Neural progenitor cell (in vitro differentiated cells): ENCODE data around the gene TERB2. TPM values are rescaled to one million over a fixed set of nuclear protein-coding genes. Genes with fewer than 3 reads are reported as not detected.
"Not testable (repeated sequence)": the region's sequence is repeated elsewhere in the genome, so short reads cannot be mapped to it uniquely, and the experiment has no call there.

Experiments
- DNase-seq: peaks from one replicate; pipeline ENCODE4 v3.0.0-alpha.2; 2016; ENCODE audit warnings: low spot score
- H2AFZ ChIP-seq: fragments of 200-600 bp; sonication (generic); replicated peaks from 2 replicates; pipeline ENCODE4 v1.6.1; 2016; ENCODE audit warnings: antibody characterized with exemption
- H3F3A ChIP-seq: fragments of 200-600 bp; sonication (generic); 2 replicates; pipeline ENCODE4 v1.6.1; 2016; ENCODE audit warnings: antibody characterized with exemption, low read depth
- H3K27ac ChIP-seq: fragments of 200-600 bp; sonication (generic); 2 replicates; pipeline ENCODE4 v1.5.1; 2016; ENCODE audit warnings: mild to moderate bottlenecking
- H3K27me3 ChIP-seq: fragments of 200-600 bp; sonication (generic); 2 replicates; pipeline ENCODE4 v1.6.1; 2016; ENCODE audit warnings: mild to moderate bottlenecking, moderate library complexity
- H3K36me3 ChIP-seq: fragments of 200-600 bp; sonication (generic); 2 replicates; pipeline ENCODE4 v1.5.1; 2016
- H3K4me1 ChIP-seq: fragments of 200-600 bp; sonication (generic); 2 replicates; pipeline ENCODE4 v1.6.1; 2016; ENCODE audit warnings: mixed run types
- H3K4me2 ChIP-seq: fragments of 200-600 bp; sonication (generic); 2 replicates; pipeline ENCODE4 v1.6.1; 2016
- H3K4me3 ChIP-seq: fragments of 200-600 bp; sonication (generic); 2 replicates; pipeline ENCODE4 v1.5.1; 2016
- H3K79me2 ChIP-seq: fragments of 200-600 bp; sonication (generic); 2 replicates; pipeline ENCODE4 v1.6.1; 2016; ENCODE audit warnings: low read depth
- H3K9ac ChIP-seq: fragments of 200-600 bp; sonication (generic); 2 replicates; pipeline ENCODE4 v1.6.1; 2016
- H3K9me3 ChIP-seq: fragments of 200-600 bp; sonication (generic); 2 replicates; pipeline ENCODE4 v1.5.1; 2016; ENCODE audit warnings: low read depth
- H4K20me1 ChIP-seq: fragments of 200-600 bp; sonication (generic); 2 replicates; pipeline ENCODE4 v1.6.1; 2016; ENCODE audit warnings: low read depth
- H3K27ac Mint-ChIP-seq: 3 replicates; pipeline ENCODE4 v1.8.0; 2021; ENCODE audit warnings: mixed read lengths
- H3K27me3 Mint-ChIP-seq: 2 replicates; pipeline ENCODE4 v1.8.0; 2022; ENCODE audit warnings: low read depth, mild to moderate bottlenecking, inconsistent platforms, moderate library complexity, mixed read lengths; ENCODE audit not compliant: insufficient read depth
- H3K36me3 Mint-ChIP-seq: 3 replicates; pipeline ENCODE4 v1.8.0; 2021; ENCODE audit warnings: mixed read lengths
- H3K4me1 Mint-ChIP-seq: 3 replicates; pipeline ENCODE4 v1.8.0; 2021; ENCODE audit warnings: mixed read lengths
- H3K4me3 Mint-ChIP-seq: 3 replicates; pipeline ENCODE4 v1.8.0; 2021; ENCODE audit warnings: mild to moderate bottlenecking, moderate library complexity, mixed read lengths
- H3K9me3 Mint-ChIP-seq: 3 replicates; pipeline ENCODE4 v1.8.0; 2020; ENCODE audit warnings: mixed read lengths
- CTCF ChIP-seq: fragments of 200-600 bp; sonication (generic); IDR thresholded peaks from 2 replicates; pipeline ENCODE4 v1.5.1; 2017; ENCODE audit warnings: antibody characterized with exemption, mild to moderate bottlenecking
- EZH2 ChIP-seq: fragments of 200-600 bp; sonication (generic); IDR thresholded peaks from 2 replicates; pipeline ENCODE4 v1.6.1; 2017; ENCODE audit warnings: antibody characterized with exemption, mild to moderate bottlenecking, moderate library complexity
- EZH2phosphoT487 ChIP-seq: fragments of 200-600 bp; sonication (generic); IDR thresholded peaks from 2 replicates; pipeline ENCODE4 v1.6.1; 2017; ENCODE audit warnings: antibody characterized with exemption
- total RNA-seq: library from RNA; depleted of rRNA; stranded (reverse); fragments of >200 nt; gene quantifications from 2 replicates; pipeline ENCODE4 v1.2.3, GENCODE V29; 2015; ENCODE audit warnings: low replicate concordance

The TERB2 gene
- total RNA-seq, 1 donor from 2014 or later: not detected

- DNase-seq: no peak
Measured at GRCh38 chr15:45009046-45009445, 52.6 kb downstream of the TERB2 start.

GRCh38 chr15:45015114-45015513 lies 58.6 kb downstream of the TERB2 start:
- H2AFZ ChIP-seq, H3K27me3 ChIP-seq, H3K4me3 Mint-ChIP-seq, H3F3A ChIP-seq, H3K27ac ChIP-seq, H4K20me1 ChIP-seq, H3K4me1 ChIP-seq, H3K36me3 ChIP-seq, H3K9me3 ChIP-seq, H3K4me3 ChIP-seq, H3K27ac Mint-ChIP-seq, DNase-seq, H3K4me2 ChIP-seq, H3K79me2 ChIP-seq, H3K9ac ChIP-seq, H3K36me3 Mint-ChIP-seq, H3K4me1 Mint-ChIP-seq: not testable (repeated sequence)
- Mint-ChIP-seq H3K27me3 (peaks cover 16% of the 10 kb centered on the region), H3K9me3 (peaks cover 17% of the 10 kb centered on the region)

More at GRCh38 chr15:45009046-45009445, 52.6 kb downstream of the TERB2 start:
- Histone ChIP-seq H3K9me3 (no peaks in the 10 kb centered on the region), H2AFZ (no peak overlapping the region), H3K27ac (no peak overlapping the region), H3K79me2 (no peaks in the 10 kb centered on the region), H3K36me3 (no peaks in the 10 kb centered on the region), H3F3A (no peaks in the 10 kb centered on the region), H3K4me3 (no peak overlapping the region), H3K9ac (no peak overlapping the region), H4K20me1 (no peaks in the 10 kb centered on the region), H3K4me2 (no peak overlapping the region), H3K4me1 (no peaks in the 10 kb centered on the region), H3K27me3 (no peaks in the 10 kb centered on the region)
- no peak for TF ChIP-seq CTCF
- TF ChIP-seq EZH2phosphoT487: no peak
- no peak for TF ChIP-seq EZH2
- peaks cover 10% of the 10 kb centered on the region for H3K27me3 Mint-ChIP-seq
- H3K27ac Mint-ChIP-seq: no peak overlapping the region
- H3K4me3 Mint-ChIP-seq: no peak overlapping the region
- H3K9me3 Mint-ChIP-seq: peaks cover 20% of the 10 kb centered on the region
- no peaks in the 10 kb centered on the region for H3K36me3 Mint-ChIP-seq
- peaks cover 3% of the 10 kb centered on the region for H3K4me1 Mint-ChIP-seq

GRCh38 chr15:45020222-45020900 lies 63.9 kb downstream of the TERB2 start:
- H2AFZ ChIP-seq, H3K9me3 ChIP-seq, H3K36me3 Mint-ChIP-seq, H3K4me2 ChIP-seq, H3K36me3 ChIP-seq, H3K27ac ChIP-seq, H3K27ac Mint-ChIP-seq, H3K4me1 ChIP-seq, H3K4me3 Mint-ChIP-seq, H3K27me3 Mint-ChIP-seq, H3K27me3 ChIP-seq, DNase-seq, H3F3A ChIP-seq, H3K9ac ChIP-seq, H4K20me1 ChIP-seq, H3K4me3 ChIP-seq: not testable (repeated sequence)
- peaks cover 14% of the 10 kb centered on the region for H3K9me3 Mint-ChIP-seq
- H3K4me1 Mint-ChIP-seq: peaks cover 13% of the 10 kb centered on the region
- peaks cover 15% of the 10 kb centered on the region for H3K79me2 ChIP-seq

- not testable (repeated sequence) for H3K36me3 ChIP-seq, H3K4me3 ChIP-seq, H3K9ac ChIP-seq, H3K27ac ChIP-seq, DNase-seq, H3K4me2 ChIP-seq, H2AFZ ChIP-seq, H3K27me3 ChIP-seq, H3K4me1 ChIP-seq, H3K27me3 Mint-ChIP-seq, H3K36me3 Mint-ChIP-seq, H3K9me3 ChIP-seq, H3K27ac Mint-ChIP-seq, H3F3A ChIP-seq, H4K20me1 ChIP-seq, H3K4me3 Mint-ChIP-seq
- Mint-ChIP-seq H3K4me1 (peaks cover 13% of the 10 kb centered on the region), H3K9me3 (peaks cover 14% of the 10 kb centered on the region)
- peaks cover 18% of the 10 kb centered on the region for H3K79me2 ChIP-seq
Measured at GRCh38 chr15:45020901-45021259, 64.4 kb downstream of the TERB2 start.

GRCh38 chr15:45021348-45021747 lies 64.9 kb downstream of the TERB2 start:
- Mint-ChIP-seq H3K36me3 (peaks cover 3% of the 10 kb centered on the region), H3K27ac (peak overlapping the region; percentile 25), H3K4me3 (peak overlapping the region; percentile 69), H3K27me3 (peaks cover 7% of the 10 kb centered on the region), H3K9me3 (peaks cover 11% of the 10 kb centered on the region), H3K4me1 (peaks cover 17% of the 10 kb centered on the region)
- DNase-seq: no peak
- Histone ChIP-seq H3K79me2 (peaks cover 18% of the 10 kb centered on the region), H3F3A (no peaks in the 10 kb centered on the region), H3K27me3 (no peaks in the 10 kb centered on the region), H3K4me3 (no peak overlapping the region), H3K9me3 (no peaks in the 10 kb centered on the region), H3K36me3 (no peaks in the 10 kb centered on the region), H3K4me1 (peaks cover 8% of the 10 kb centered on the region), H3K4me2 (no peak overlapping the region), H4K20me1 (no peaks in the 10 kb centered on the region), H2AFZ (no peak overlapping the region), H3K9ac (no peak overlapping the region), H3K27ac (no peak overlapping the region)
- no peak for TF ChIP-seq EZH2
- no peak for TF ChIP-seq CTCF
- no peak for TF ChIP-seq EZH2phosphoT487
